Skin epidermis (tissue), 12 donors: ENCODE results near the gene SLC35F2.
"Not testable (repeated sequence)": the region's sequence is repeated elsewhere in the genome, so short reads cannot be mapped to it uniquely, and the experiment has no call there.

Experiments used
- H3K27ac ChIP-seq, 21 experiments: fragments of 200-600 bp; sonication (generic) in 11 of 21; one replicate each; pipeline ENCODE4 v1.5.0; 2020; ENCODE audit warnings: mild to moderate bottlenecking in 3 of 21, inconsistent platforms in 2 of 21, moderate library complexity in 2 of 21
- H3K4me3 ChIP-seq, 7 experiments: fragments of 200-600 bp; sonication (generic) in 2 of 7; one replicate each; pipeline ENCODE4 v1.5.0; 2020; ENCODE audit warnings: inconsistent platforms in 2 of 7, mild to moderate bottlenecking in 2 of 7, moderate library complexity in 1 of 7

SLC35F2 gene

GRCh38 chr11:107799218-107799859 is 59.2 kb downstream of the SLC35F2 start:
- Histone ChIP-seq H3K4me3 (no peak overlapping the region), H3K27ac (no peak overlapping the region)

DNA sequence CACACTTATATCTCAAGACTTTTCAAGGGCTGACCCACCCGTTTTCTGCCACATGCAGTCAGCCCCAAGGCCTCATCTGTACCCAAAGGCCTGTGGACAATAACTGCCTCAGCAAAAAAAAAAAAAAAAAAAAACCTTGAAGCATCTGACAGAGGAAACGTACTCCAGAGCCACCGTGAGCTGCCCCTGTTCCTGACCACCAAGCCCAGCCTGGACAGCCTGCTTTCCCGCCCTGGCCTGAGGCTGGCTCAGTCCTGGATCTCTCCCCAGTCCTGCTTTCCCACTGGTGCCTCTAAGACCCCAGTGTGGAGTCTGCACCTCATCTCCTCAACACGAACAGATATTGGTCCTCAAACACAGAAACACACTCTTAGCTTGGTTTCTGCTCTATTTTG is 66.5 kb downstream of the SLC35F2 start:
- Histone ChIP-seq H3K4me3 (no peak overlapping the region), H3K27ac (no peak overlapping the region)

DNA sequence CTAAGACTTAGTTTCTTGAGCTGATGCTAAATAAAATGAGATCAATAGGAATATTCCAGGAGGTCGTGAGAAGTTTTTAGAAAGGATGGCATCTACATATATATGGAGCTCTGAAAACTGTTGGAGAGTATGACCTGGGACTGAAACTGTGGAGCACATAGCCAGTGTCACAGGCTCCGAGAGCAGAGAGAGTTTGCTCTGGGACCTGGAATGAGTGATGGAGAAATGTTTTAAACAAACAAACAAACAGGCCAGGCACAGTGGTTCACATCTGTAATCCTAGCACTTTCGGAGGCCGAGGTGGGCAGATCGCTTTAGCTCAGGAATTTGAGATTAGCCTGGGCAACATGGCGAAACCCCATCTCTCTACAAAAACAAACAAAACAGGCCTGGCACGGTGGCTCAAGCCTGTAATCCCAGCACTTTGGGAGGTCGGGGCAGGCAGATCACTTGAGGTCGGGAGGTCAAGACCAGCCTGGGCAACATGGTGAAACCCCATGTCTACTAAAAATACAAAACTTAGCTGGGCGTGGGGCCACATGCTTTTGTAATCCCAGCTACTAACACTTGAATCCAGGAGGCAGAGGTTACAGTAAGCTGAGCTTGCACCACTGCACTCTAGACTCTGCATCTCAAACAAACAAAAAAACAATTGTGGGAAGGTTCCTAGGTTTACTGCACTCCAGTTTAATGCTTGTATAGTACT is 67.1 kb downstream of the SLC35F2 start:
- H3K27ac ChIP-seq, result no peak overlapping the region
- H3K4me3 ChIP-seq, result no peak overlapping the region

DNA sequence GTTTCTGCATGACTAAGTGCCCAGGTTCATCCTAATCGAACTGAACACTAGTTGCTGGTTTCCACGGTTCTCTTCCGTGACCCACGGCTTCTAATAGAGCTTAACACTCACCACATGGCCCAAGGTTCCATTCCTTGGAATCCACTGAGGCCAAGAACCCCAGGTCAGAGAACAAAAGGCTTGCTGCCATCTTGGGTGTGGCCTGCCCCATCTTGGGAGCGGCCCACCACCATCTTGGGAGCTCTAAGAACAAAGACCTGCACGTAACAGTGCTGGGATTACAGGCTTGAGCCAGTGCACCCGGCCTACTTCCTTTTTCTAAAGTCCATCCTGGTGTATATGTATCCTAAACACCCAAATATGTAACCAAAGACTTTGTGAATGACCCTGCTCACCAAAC is 68.8 kb downstream of the SLC35F2 start:
- H3K4me3 ChIP-seq, result no peak overlapping the region
- no peak overlapping the region for H3K27ac ChIP-seq

GRCh38 chr11:107787733-107788132 is 70.9 kb downstream of the SLC35F2 start:
- Histone ChIP-seq H3K27ac (no peak overlapping the region), H3K4me3 (no peak overlapping the region)

DNA sequence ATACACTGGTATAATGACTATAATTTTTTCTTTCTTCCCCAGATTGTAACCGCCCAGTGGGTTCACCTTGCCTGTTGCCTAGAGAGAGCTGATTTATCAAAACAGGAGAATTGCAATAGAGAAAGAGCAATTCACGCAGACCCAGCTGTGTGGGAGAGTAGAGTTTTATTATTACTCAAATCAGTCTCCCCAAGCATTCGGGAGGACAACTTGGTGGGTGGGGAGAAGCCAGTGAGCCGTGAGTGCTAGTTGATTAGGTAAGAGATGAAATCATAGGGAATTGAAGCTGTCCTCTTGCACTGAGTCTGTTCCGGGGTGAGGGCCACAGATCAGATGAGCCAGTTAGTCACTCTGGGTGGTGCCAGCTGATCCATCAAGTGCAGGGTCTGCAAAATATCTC is 73.2 kb downstream of the SLC35F2 start:
- Histone ChIP-seq H3K4me3 (no peak overlapping the region), H3K27ac (no peak overlapping the region)

DNA sequence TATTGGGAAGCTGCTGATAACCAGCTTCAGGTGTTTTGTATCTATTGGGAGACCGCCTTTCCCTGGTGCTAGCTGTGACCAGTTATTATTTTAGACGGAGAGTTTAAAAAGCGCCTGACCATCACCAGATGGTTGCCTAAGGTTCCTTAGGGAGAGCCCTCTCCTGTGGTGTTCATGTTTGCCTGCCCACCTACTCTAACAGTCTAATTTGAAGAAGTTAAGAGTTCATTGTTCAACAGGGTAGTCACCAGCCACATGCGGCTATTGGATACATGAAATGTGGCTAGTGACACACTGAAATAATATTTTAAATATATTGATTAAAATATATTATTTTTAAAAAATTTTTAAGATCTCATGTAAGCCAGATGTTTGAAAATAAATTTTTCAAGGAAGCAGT is 75.5 kb downstream of the SLC35F2 start:
- Histone ChIP-seq H3K27ac (no peak overlapping the region), H3K4me3 (no peak overlapping the region)

GRCh38 chr11:107780775-107781174 is 77.8 kb downstream of the SLC35F2 start:
- Histone ChIP-seq H3K27ac (no peak overlapping the region), H3K4me3 (no peak overlapping the region)

DNA sequence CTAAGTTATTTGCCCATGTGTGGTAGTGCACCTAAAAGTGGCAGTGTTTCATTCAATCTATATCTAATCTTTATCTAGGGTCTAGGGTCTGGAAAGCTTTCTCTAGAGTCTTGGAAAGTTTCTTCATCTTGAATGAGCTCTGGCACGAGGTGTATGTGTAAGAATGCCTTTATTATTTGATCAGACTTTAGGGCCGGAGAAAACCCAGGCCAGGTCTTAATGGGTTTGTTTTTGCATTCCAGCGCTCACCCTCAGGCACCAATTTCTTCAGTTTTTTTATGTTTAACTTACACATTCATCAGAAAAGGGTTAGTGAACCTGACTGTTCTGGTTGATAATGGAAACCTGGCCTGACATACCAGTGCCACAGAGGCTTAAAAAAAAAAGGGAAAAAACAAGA is 78.5 kb downstream of the SLC35F2 start:
- Histone ChIP-seq H3K27ac (no peak overlapping the region), H3K4me3 (no peak overlapping the region)

- no peak overlapping the region for H3K4me3 ChIP-seq
- no peak overlapping the region for H3K27ac ChIP-seq
Measured at GRCh38 chr11:107778839-107779517, 79.6 kb downstream of the SLC35F2 start.

DNA sequence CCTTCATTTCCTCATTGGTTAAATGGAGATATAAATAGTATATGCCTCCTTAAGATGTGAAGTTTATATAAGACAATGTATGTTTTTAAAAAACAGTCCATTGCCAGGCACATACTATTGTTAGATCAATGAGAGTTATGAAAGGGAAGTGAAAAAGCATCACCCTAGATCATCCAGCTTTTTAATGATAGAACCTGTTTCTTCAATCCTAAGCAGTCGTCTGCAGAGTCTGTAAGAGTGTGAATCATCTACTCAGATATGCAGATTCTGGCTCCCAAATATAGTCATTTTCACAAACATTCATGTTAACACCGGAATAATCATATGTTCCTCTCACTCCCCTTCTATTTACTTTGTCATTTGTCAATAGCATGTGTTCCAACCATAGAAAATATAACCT is 81.5 kb downstream of the SLC35F2 start:
- Histone ChIP-seq H3K27ac (no peak overlapping the region), H3K4me3 (no peak overlapping the region)

DNA sequence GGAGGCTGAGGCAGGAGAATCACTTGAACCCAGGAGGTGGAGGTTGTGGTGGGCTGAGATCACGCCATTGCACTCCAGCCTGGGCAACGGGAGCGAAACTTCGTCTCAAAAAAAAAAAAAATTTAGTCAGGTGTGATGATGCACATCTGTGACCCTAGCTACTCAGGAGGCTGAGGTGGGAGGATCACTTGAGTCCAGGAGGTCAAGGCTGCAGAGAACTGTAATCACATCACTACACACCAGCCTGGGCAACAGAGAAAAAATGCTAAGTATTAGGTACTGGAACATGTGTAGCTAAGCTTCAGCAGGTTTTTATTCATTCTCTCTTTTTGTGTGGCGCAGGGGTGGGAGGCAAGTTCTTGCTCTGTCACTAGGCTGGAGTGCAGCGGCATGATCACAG is 82.5 kb downstream of the SLC35F2 start:
- no peak overlapping the region for H3K27ac ChIP-seq
- no peak overlapping the region for H3K4me3 ChIP-seq

- no peak overlapping the region for H3K4me3 ChIP-seq
- H3K27ac ChIP-seq, result peak overlapping the region in 1 of 21 experiments; percentile 35
Measured at GRCh38 chr11:107770551-107770951, 88.0 kb downstream of the SLC35F2 start.

DNA sequence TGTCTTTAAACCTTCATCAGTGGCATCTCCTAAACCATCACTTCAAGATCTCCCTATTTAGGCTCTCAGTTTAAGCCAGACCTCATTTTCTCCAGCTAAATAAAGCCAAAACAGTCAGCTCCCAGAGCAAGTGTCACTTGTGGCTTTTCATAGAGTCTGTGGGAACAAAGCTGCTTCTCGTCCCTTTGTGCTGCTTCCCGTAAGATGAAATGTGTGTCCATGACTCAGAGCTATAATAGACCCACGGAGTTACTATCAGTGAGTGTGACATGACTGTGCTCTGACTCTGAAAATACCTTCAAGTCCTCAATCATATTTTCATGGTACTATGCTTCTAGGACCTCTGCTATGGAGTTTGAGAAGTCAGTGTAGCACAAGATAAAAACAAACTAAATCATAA is 89.4 kb downstream of the SLC35F2 start:
- Histone ChIP-seq H3K4me3 (no peak overlapping the region), H3K27ac (peak overlapping the region in 1 of 21 experiments; percentile 35)

- not testable (repeated sequence) for H3K27ac ChIP-seq, H3K4me3 ChIP-seq
Measured at GRCh38 chr11:107758719-107759355, 99.8 kb downstream of the SLC35F2 start.

GRCh38 chr11:107757661-107758060 is 100.9 kb downstream of the SLC35F2 start:
- Histone ChIP-seq H3K4me3 (no peak overlapping the region), H3K27ac (no peak overlapping the region)

- H3K27ac ChIP-seq, result no peak overlapping the region
- no peak overlapping the region for H3K4me3 ChIP-seq
Measured at GRCh38 chr11:107756553-107756952, 102.0 kb downstream of the SLC35F2 start.

- H3K27ac ChIP-seq, result no peak overlapping the region
- H3K4me3 ChIP-seq, result no peak overlapping the region
Measured at GRCh38 chr11:107752949-107753822, 105.4 kb downstream of the SLC35F2 start.

- Histone ChIP-seq H3K4me3 (no peak overlapping the region), H3K27ac (no peak overlapping the region)
Measured at GRCh38 chr11:107752508-107752907, 106.1 kb downstream of the SLC35F2 start.

- H3K4me3 ChIP-seq, result no peak overlapping the region
- no peak overlapping the region for H3K27ac ChIP-seq
Measured at GRCh38 chr11:107751082-107751481, 107.5 kb downstream of the SLC35F2 start.
